AG09309 (cell line): ENCODE measurements around the gene CACYBP.

ENCODE experiments used
- DNase-seq: peaks from one replicate; pipeline ENCODE4 v3.0.0-alpha.2; 2010; ENCODE audit warnings: low read depth
- H3K4me3 ChIP-seq: 2 replicates; pipeline ENCODE4 v1.5.1; 2011; ENCODE audit warnings: mild to moderate bottlenecking, low read depth, low read length, moderate library complexity; ENCODE audit not compliant: control insufficient read depth
- TF ChIP-seq, protein P1 (sequence below): IDR thresholded peaks from 2 replicates; pipeline ENCODE4 v1.5.1; 2011; ENCODE audit warnings: mild to moderate bottlenecking, low read depth, low read length, inconsistent platforms; ENCODE audit not compliant: insufficient read depth, control insufficient read depth; ENCODE audit errors: missing control alignments

Gene CACYBP

DNA sequence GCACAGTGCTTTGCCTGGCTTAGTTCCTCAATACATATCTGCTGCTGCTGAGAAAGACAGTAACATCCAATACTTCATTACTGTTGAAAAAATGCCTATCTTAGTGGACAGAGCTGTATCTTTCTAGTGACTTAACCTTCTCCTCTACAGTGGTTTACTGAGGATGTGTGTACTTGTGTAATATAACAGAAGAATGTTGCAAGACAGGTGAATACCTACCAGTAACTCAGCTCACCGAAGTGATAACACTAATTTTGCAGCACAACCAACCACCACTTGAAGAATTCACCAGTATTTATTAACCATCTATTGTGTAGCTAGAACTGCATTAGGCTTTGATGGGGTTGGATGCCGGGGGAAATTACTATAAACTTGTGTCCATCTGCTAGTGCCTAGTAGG, 51.2 kb downstream of the CACYBP start:
- no peak overlapping the region for H3K4me3 ChIP-seq
- TF ChIP-seq, protein P1, sequence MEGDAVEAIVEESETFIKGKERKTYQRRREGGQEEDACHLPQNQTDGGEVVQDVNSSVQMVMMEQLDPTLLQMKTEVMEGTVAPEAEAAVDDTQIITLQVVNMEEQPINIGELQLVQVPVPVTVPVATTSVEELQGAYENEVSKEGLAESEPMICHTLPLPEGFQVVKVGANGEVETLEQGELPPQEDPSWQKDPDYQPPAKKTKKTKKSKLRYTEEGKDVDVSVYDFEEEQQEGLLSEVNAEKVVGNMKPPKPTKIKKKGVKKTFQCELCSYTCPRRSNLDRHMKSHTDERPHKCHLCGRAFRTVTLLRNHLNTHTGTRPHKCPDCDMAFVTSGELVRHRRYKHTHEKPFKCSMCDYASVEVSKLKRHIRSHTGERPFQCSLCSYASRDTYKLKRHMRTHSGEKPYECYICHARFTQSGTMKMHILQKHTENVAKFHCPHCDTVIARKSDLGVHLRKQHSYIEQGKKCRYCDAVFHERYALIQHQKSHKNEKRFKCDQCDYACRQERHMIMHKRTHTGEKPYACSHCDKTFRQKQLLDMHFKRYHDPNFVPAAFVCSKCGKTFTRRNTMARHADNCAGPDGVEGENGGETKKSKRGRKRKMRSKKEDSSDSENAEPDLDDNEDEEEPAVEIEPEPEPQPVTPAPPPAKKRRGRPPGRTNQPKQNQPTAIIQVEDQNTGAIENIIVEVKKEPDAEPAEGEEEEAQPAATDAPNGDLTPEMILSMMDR = no peak
- DNase-seq = no peak

DNA sequence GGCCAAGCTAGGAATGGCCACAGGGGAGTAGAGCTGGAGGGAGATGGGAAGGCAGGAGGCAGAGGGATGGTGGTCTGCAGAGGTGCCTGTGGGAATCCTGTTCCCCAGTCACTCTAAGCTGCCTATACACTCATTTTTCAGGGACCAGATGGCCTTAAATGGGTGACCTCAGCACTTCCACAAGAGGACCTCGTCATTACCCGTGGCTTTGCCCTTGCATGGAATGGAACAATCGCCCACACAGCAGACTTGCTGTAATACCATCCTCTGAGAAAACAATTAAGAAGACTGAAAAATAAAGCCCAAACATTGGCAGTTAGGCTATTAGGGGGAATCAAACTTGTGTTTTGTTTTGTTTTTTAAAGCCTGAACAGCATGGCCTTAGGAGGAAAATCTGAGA, 55.0 kb downstream of the CACYBP start:
- TF ChIP-seq, protein P1 = no peak
- DNase-seq = no peak
- no peak overlapping the region for H3K4me3 ChIP-seq
